HG02610 (cell line): ENCODE results near the gene SLC34A1.
A peak's percentile ranks its signal among the peaks of the same experiment; 100 is the strongest.

ENCODE experiments used
- ATAC-seq: cut with Tn5 transposase; IDR thresholded peaks from one replicate; pipeline ENCODE4 v1.9.1; 2021; ENCODE audit warnings: mild to moderate bottlenecking, moderate library complexity; ENCODE audit not compliant: unreplicated experiment

SLC34A1 gene

DNA sequence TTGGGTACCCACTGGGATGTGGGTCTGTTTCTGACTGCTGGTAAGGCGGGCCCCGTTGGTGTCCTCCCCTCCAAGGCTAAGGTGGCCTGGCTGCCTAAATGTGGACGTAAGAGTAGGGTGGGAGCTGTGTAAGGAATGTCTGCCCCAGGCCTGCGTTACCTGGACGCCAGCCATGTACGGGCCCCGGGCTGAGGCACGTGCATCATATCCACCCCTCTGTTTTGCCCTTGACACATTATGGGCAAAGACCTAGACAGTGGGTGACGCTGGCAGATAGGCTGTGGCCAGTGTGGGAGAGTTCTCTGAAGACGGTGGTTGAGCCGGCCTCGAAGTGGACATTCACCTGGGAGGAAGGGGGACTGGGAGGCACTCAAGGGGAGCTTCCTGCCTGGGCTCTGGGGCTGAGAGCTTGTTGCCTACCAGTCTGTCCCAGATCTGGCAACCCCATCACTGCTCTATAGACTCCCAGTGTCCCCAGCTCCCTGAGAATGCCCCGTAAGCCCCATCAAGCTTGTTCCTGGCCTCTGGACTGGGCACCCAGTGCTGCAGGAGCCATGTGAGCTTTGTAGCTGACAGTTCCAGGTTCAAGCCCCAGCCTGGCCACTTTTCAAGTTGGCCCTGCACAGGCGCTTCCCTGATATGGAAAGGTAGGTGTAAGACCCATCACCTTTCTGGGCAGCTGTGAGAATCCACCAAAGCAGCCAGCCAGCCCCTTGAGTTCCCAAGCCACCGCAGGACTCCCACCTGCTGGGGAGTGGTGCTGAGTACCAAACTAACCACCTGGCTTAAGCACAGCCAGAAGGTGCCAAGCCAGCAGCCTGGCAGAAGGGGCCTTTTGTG lies 59.1 kb downstream of the SLC34A1 start:
- ATAC-seq: no peak

DNA sequence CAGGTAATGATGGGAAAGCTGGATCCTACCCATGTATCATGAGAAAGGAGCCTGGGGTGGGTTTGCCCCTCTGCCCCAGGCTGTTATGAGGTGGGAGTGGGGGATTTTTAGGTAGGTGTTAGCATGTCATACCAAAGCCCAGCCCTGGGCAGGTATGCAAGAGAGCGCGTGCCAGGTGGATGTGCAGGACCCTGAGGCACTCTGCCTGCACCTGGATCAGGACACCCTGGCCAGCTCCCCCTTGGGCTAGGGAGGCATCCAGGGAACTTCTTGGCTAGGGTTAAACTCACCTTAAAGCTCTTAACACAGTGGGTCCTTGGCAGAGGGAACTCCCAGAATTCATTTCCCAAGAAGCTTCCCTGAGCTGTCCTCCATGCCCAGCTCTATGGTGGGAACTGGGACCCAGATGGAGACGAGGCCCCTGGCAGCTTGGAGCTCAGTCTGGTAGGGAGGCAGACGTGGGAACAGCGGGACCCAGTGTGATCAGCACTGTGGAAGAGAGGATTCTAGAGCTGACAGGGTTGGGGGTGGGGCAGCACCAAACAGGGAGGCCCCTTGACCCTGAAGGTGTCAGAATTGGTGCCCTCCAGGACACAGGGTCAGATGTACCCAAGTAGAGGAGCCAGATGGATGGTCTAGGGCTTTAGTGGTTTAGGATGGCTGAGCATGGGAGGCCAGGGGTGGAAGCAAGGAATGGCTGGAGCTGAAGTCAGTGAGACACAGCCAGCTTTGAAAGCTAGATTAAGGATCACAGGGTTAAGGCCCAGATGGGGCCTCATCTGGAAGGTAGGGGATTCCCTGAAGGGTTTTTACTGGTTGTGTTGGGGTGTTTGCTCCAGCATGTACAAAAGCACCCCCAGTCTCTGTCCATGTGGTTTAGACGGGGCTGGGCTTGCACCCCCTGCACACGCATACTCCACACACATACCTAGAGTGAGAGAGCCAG lies 60.1 kb downstream of the SLC34A1 start:
- no peak for ATAC-seq

DNA sequence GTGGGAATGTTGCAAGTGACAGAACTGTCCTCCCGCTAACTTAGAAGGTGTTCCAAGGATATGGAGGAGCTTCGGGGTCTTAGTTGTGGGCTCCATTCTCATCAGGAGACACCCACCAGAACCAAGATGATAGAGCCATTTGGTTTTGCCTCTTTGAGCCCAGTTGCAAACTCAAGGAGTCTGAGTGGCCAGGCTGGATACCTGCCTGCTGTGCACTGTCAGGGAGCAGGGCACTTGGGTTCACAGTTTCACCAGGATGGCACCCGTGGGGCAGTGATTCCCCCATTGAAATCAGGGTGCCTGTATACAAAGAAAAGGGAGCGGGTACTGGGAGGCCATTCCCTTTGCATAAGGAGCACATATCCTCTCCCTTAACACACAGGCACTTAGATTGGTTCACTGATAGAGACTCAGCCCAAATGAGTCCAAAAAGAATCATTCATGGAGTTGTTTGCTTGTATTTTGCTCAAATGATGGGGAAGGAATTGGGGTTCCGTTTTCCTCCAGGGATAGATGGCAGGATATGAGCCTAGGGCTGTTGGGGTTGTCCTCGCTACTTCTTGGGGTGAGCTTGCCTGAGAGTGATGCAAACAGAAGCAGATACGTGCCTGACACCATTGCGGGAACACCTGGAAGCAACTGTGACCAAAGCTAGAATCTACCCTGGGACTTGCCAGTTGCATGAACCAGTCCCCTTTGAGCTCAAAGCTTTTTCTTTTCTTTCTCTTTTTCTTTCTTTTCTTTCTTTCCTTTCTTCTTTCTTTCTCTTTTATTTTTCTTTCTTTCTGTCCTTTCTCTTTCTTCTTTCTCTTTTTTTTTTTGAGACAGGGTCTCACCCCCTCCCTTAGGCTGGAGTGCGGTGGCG lies 61.0 kb downstream of the SLC34A1 start:
- ATAC-seq: no peak

DNA sequence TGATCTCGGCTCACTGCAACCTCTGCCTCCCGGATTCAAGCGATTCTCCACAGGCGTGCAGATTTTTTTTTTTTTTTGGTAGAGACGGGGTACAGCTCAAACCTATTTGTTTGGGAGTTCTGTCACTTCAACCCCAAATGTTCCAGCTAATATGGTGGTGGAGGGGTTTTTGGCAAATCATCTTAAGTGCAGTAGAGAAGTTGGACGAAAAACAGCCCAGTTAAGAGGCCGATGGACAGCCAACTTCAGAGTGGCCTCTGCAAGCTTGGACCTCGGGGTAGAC lies 61.6 kb downstream of the SLC34A1 start:
- no peak for ATAC-seq

DNA sequence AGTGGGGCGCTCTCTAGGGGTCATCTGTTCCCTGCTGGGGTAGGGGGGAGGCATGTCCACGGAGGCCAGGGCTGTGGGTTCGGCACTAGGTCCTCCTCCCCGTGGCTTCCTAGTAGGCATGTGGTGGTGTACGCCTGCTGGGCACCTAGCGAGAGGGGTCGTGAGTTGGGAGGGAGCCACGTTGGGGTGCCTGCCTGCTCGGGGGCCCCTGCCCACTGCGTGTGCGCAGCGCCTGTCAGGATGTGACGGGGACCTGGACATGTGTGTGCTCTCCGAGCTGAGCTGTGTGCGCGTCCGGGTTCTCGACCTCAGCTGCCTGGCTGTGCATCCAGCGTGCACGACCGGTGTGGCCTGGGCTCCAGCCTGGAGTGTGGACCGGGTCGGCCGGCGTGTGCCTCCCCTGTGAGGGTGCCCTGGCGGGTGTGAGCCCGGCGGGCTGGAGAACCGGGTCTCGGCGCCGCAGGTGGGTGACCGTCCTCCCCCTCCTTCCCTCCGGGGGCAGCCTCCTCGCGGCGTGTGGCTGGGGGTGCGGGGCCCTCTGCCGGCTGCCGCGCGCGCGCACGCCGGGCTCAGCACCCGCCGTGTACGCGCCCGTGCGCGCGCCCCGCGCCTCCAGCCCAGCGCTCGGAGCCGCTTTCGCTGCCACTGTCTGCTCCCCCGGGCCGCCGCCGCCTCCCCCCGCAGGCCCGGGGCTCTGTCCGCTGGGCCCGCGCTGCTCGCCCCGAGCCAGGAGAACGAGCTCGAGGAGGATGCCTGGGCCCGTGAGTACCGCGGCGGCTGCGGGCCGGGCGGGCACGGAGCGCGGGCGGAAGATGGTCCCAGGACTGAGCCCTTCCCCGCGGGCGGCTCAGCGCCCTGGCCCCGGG lies 62.2 kb downstream of the SLC34A1 start, which contains the start of gene PRR7:
TSS of gene PRR7 (plus strand) at position 615 of the 866 bp plus-strand sequence. CDS start 8,254 bp downstream, outside the sequence.
- ATAC-seq: peak; percentile 36

DNA sequence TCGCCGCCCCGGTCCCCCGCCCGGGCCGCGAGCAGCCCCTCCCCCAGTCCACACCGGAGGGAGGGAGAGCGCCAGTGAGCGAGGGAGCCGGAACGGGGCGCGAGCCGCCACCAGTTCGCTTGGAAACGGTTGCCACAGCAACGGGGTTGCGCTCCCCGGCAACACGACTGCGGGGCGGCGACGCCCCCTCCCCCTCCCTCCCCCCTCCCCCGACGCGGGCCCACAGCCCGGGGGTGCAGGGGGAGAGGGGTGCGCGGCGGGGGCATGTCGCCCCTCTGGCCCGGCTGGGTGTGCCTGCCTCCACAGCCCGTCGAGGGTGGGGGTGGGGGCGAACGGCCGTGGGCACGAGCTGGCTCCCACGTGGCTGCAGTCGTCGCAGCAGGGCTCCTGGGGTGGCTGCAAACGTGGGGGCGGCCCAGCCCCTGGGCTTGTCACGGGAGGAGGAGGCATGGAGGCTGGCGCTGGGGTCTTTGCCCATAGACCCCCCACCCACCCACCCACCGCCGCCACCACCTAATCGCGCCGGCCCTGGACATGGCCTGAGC lies 62.9 kb downstream of the SLC34A1 start:
- peak; percentile 23 for ATAC-seq

DNA sequence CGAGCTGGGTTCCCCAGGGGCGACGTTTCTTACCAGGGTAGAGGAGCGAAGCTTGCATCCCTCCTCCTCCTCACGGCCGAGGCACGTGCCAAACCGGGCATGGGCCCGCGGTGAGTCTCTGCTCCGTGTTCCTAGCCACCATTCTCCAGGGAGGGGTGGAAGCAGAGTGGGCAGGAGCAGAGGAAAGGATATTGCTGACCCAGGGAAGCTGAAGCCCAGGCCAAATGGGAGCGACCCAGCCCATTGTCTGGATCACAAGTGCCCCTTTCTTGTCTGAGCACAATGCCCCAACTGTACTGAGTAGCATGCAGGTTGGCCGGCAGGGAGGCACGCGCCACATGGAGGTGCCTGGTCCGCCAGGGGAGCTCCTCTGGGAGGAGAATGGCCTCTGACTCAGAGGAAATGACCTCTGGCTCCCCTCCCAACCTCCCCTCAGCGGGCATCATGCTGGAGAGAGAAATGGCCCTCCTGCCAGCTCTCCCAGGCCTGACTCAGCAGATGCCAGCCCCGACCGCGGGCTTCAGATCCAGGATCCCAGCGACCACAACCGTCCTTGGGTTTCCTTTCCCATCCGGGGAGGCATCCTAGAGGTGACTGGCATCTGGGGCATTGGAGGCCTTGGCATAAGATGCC lies 63.5 kb downstream of the SLC34A1 start:
- no peak for ATAC-seq
